HepG2 (cell line): ENCODE results near the gene MT1A. TPM values are rescaled to one million over a fixed set of nuclear protein-coding genes. Genes with fewer than 3 reads are reported as not detected.

Experiments used
- ATF7-NPFF ChIP-seq: sonication (generic); formaldehyde crosslinking; IDR thresholded peaks from 2 replicates; pipeline ENCODE4 v1.8.1; 2023; ENCODE audit warnings: mild to moderate bottlenecking, low read depth, missing genetic modification reagents, moderate library complexity
- FOXO1 ChIP-seq: sonication (generic); formaldehyde crosslinking; IDR thresholded peaks from 2 replicates; pipeline ENCODE4 v1.4.0; 2020; ENCODE audit warnings: missing genetic modification reagents
- GRHL1 ChIP-seq: sonication (generic); formaldehyde crosslinking; conservative IDR thresholded peaks from 2 replicates; pipeline ENCODE4 v1.8.0; 2022; ENCODE audit warnings: missing genetic modification reagents
- HMGA1 ChIP-seq: sonication (generic); formaldehyde crosslinking; conservative IDR thresholded peaks from 2 replicates; pipeline ENCODE4 v1.4.0; 2020; ENCODE audit warnings: missing genetic modification reagents
- MAX ChIP-seq: IDR thresholded peaks from 2 replicates; pipeline ENCODE4 v1.6.1; 2012; ENCODE audit warnings: inconsistent platforms
- MED1 ChIP-seq: sonication (generic); formaldehyde crosslinking; IDR thresholded peaks from 2 replicates; pipeline ENCODE4 v1.4.0; 2020; ENCODE audit warnings: missing genetic modification reagents
- NONO ChIP-seq, 2 experiments: fragments of 450-650 bp in 1 of 2; sonication (generic) in 1 of 2; formaldehyde crosslinking in 1 of 2; IDR thresholded peaks in 1 of 2; conservative IDR thresholded peaks in 1 of 2; 2 replicates each; pipeline versions ENCODE4 v1.6.1 to v1.8.0; 2017 to 2022; ENCODE audit warnings: mild to moderate bottlenecking in 1 of 2, missing genetic modification reagents in 1 of 2, moderate library complexity in 1 of 2
- RCOR2 ChIP-seq: IDR thresholded peaks from 2 replicates; pipeline ENCODE4 v1.6.1; 2016; ENCODE audit warnings: missing biosample characterization, missing genetic modification reagents
- TGIF2 ChIP-seq: IDR thresholded peaks from 2 replicates; pipeline ENCODE4 v1.6.1; 2016; ENCODE audit warnings: control low read depth, missing compliant biosample characterization
- ZBTB38 ChIP-seq: sonication (generic); formaldehyde crosslinking; IDR thresholded peaks from 2 replicates; pipeline ENCODE4 v1.5.1; 2020; ENCODE audit warnings: mild to moderate bottlenecking, missing genetic modification reagents
- ZBTB40 ChIP-seq, 2 experiments: fragments of 450-650 bp in 1 of 2; sonication (generic) in 1 of 2; formaldehyde crosslinking in 1 of 2; IDR thresholded peaks; 2 replicates each; pipeline versions ENCODE4 v1.6.1 to v1.8.0; 2016 to 2022; ENCODE audit warnings: antibody characterized with exemption in 1 of 2, mild to moderate bottlenecking in 1 of 2, missing genetic modification reagents in 1 of 2
- ZMYM4 ChIP-seq: sonication (generic); formaldehyde crosslinking; IDR thresholded peaks from 2 replicates; pipeline ENCODE4 v1.8.1; 2023; ENCODE audit warnings: mild to moderate bottlenecking, missing genetic modification reagents
- ZNF232 ChIP-seq: sonication (generic); formaldehyde crosslinking; IDR thresholded peaks from 2 replicates; pipeline ENCODE4 v1.4.0; 2020; ENCODE audit warnings: missing genetic modification reagents, borderline replicate concordance
- ZNF263 ChIP-seq: sonication (generic); formaldehyde crosslinking; IDR thresholded peaks from 2 replicates; pipeline ENCODE4 v1.4.0; 2020; ENCODE audit warnings: missing genetic modification reagents
- ZNF264 ChIP-seq: sonication (generic); formaldehyde crosslinking; IDR thresholded peaks from 2 replicates; pipeline ENCODE4 v1.4.0; 2020; ENCODE audit warnings: missing genetic modification reagents
- ZNF747 ChIP-seq: sonication (generic); formaldehyde crosslinking; IDR thresholded peaks from 2 replicates; pipeline ENCODE4 v1.8.1; 2023; ENCODE audit warnings: missing genetic modification reagents, mild to moderate bottlenecking, borderline replicate concordance
- ZNF766 ChIP-seq: sonication (generic); formaldehyde crosslinking; IDR thresholded peaks from 2 replicates; pipeline ENCODE4 v1.5.0; 2020; ENCODE audit warnings: missing genetic modification reagents, borderline replicate concordance
- ZNF781 ChIP-seq: sonication (generic); formaldehyde crosslinking; IDR thresholded peaks from 2 replicates; pipeline ENCODE4 v1.5.1; 2020; ENCODE audit warnings: borderline replicate concordance, mild to moderate bottlenecking, missing genetic modification reagents; ENCODE audit errors: not compliant biosample characterization
- ZNF790 ChIP-seq: sonication (generic); formaldehyde crosslinking; IDR thresholded peaks from 2 replicates; pipeline ENCODE4 v1.8.0; 2022; ENCODE audit warnings: missing genetic modification reagents, mild to moderate bottlenecking, borderline replicate concordance
- polyA plus RNA-seq, 8 experiments: library from polyadenylated mRNA; depleted of rRNA in 3 of 8; stranded (reverse) in 7 of 8; unstranded in 1 of 8; fragments of >200 nt; fragmentation: Illumina TruSeq in 4 of 8; extraction: Trizol in 4 of 8; gene quantifications; 2 replicates each; pipeline versions ENCODE4 v1.2.1 to v1.2.3, GENCODE V29; 2011 to 2016; ENCODE audit warnings: low read depth in 4 of 8, missing spikeins in 1 of 8, mixed read lengths in 1 of 8; ENCODE audit not compliant: insufficient read depth in 1 of 8
- total RNA-seq, 5 experiments: library from RNA; depleted of rRNA; stranded (reverse); fragments of >200 nt; fragmentation: Illumina TruSeq; extraction: Trizol; gene quantifications; 2 replicates each; pipeline ENCODE4 v1.2.3, GENCODE V29; 2016; ENCODE audit warnings: low read depth in 1 of 5

The MT1A gene
- total and polyA plus RNA-seq, 2 of the 13 experiments (the other 11 are each of a cell fraction or from before 2014, with no cell fraction given), result 8.3 to 10.4 TPM

GRCh38 chr16:56610609-56611111 lies 27.8 kb upstream of the MT1A start (continued):
- TF ChIP-seq ZNF747 (CRISPR knock-in tag), result 0 out of 2 replicates have a peak, but pooled peaks have one; percentile 12
- TF ChIP-seq ZNF790 (CRISPR knock-in tag), result no peak
- TF ChIP-seq RCOR2 (CRISPR knock-in tag), result peak; percentile 30; the same call in 1 of the 2 replicates
- 0 out of 2 replicates have a peak, but pooled peaks have one; percentile 54 for TF ChIP-seq ZNF264 (CRISPR knock-in tag)
- no peak for TF ChIP-seq GRHL1 (CRISPR knock-in tag)
- no peak for TF ChIP-seq FOXO1 (CRISPR knock-in tag)
- TF ChIP-seq ZMYM4, result peak; percentile 0; the same call in 1 of the 2 replicates
- TF ChIP-seq ZNF766, result 0 out of 2 replicates have a peak, but pooled peaks have one; percentile 37
- peak; percentile 34 for TF ChIP-seq ZNF781 (CRISPR knock-in tag)
- no peak for TF ChIP-seq TGIF2 (CRISPR knock-in tag)
- peak; percentile 77 for TF ChIP-seq ZNF263 (CRISPR knock-in tag)
- TF ChIP-seq NONO (IDR thresholded peaks at IDR 0.05), result no peak
- no peak for TF ChIP-seq NONO (CRISPR knock-in tag; conservative IDR thresholded peaks at IDR 0.05)
- 0 out of 2 replicates have a peak, but pooled peaks have one; percentile 10 for TF ChIP-seq ZNF232
- no peak for TF ChIP-seq HMGA1
- TF ChIP-seq ZBTB38 (CRISPR knock-in tag), result no peak
- no peak for TF ChIP-seq ZBTB40 (IDR thresholded peaks at IDR 0.05)
- 0 out of 2 replicates have a peak, but pooled peaks have one; percentile 3 for TF ChIP-seq ZBTB40 (CRISPR knock-in tag; IDR thresholded peaks at IDR 0.05)
- TF ChIP-seq ATF7-NPFF, result no peak
- 0 out of 2 replicates have a peak, but pooled peaks have one; percentile 9 for TF ChIP-seq MED1 (CRISPR knock-in tag)
- 0 out of 2 replicates have a peak, but pooled peaks have one; percentile 10 for TF ChIP-seq MAX
